GM21825 (cell line): ENCODE data around the gene MAGEB17.
"Not testable (repeated sequence)": the region's sequence is repeated elsewhere in the genome, so short reads cannot be mapped to it uniquely, and the experiment has no call there.

Experiments used
- ATAC-seq: cut with Tn5 transposase; IDR thresholded peaks from one replicate; pipeline ENCODE4 v1.9.1; 2021; ENCODE audit warnings: mild to moderate bottlenecking, moderate library complexity; ENCODE audit not compliant: unreplicated experiment

Gene MAGEB17

GRCh38 chrX:16167181-16167580, at the start of gene MAGEB17:
Gene MAGEB17 (plus strand): TSS chrX:16167481. CDS start chrX:16170383, 2,902 bp downstream.
- no peak for ATAC-seq

- peak; percentile 80 for ATAC-seq
Observed at GRCh38 chrX:16119353-16120220, 47.7 kb upstream of the MAGEB17 start.

GRCh38 chrX:16120431-16120830, 46.9 kb upstream of the MAGEB17 start:
- no peak for ATAC-seq

- ATAC-seq: peak; percentile 62
Observed at GRCh38 chrX:16123222-16123786, 44.0 kb upstream of the MAGEB17 start, which contains the start of gene GRPR. Gene GRPR (plus strand): TSS chrX:16123565. CDS start chrX:16123954, 389 bp downstream.

GRCh38 chrX:16124201-16124600, 43.1 kb upstream of the MAGEB17 start:
- no peak for ATAC-seq

GRCh38 chrX:16125520-16126149, 41.6 kb upstream of the MAGEB17 start:
- ATAC-seq: no peak

- no peak for ATAC-seq
Observed at GRCh38 chrX:16130707-16131106, 36.6 kb upstream of the MAGEB17 start.

- no peak for ATAC-seq
Observed at GRCh38 chrX:16134936-16135335, 32.3 kb upstream of the MAGEB17 start.

- ATAC-seq: no peak
Observed at GRCh38 chrX:16136080-16136479, 31.2 kb upstream of the MAGEB17 start.

GRCh38 chrX:16137416-16138107, 29.7 kb upstream of the MAGEB17 start:
- ATAC-seq: peak; percentile 79

GRCh38 chrX:16138108-16138427, 29.2 kb upstream of the MAGEB17 start:
- peak; percentile 37 for ATAC-seq

GRCh38 chrX:16140448-16140847, 26.8 kb upstream of the MAGEB17 start:
- no peak for ATAC-seq

- no peak for ATAC-seq
Observed at GRCh38 chrX:16140983-16141382, 26.3 kb upstream of the MAGEB17 start.

GRCh38 chrX:16141422-16142245, 25.6 kb upstream of the MAGEB17 start:
- ATAC-seq: no peak

GRCh38 chrX:16142246-16142558, 25.1 kb upstream of the MAGEB17 start:
- ATAC-seq: no peak

- no peak for ATAC-seq
Observed at GRCh38 chrX:16143968-16144367, 23.3 kb upstream of the MAGEB17 start.

- ATAC-seq: no peak
Observed at GRCh38 chrX:16144420-16144819, 22.9 kb upstream of the MAGEB17 start.

- ATAC-seq: not testable (repeated sequence)
Observed at GRCh38 chrX:16145093-16145492, 22.2 kb upstream of the MAGEB17 start.

- no peak for ATAC-seq
Observed at GRCh38 chrX:16145656-16146055, 21.6 kb upstream of the MAGEB17 start.

- no peak for ATAC-seq
Observed at GRCh38 chrX:16148896-16149295, 18.4 kb upstream of the MAGEB17 start.
